ENCODE results near the gene FBXL19. TPM values are rescaled to one million over a fixed set of nuclear protein-coding genes. Genes with fewer than 3 reads are reported as not detected.

The FBXL19 gene
- total and polyA plus RNA-seq, 2 of the 13 experiments (the other 11 are each of a cell fraction or from before 2014, with no cell fraction given) = 6.0 to 13.7 TPM

DNA sequence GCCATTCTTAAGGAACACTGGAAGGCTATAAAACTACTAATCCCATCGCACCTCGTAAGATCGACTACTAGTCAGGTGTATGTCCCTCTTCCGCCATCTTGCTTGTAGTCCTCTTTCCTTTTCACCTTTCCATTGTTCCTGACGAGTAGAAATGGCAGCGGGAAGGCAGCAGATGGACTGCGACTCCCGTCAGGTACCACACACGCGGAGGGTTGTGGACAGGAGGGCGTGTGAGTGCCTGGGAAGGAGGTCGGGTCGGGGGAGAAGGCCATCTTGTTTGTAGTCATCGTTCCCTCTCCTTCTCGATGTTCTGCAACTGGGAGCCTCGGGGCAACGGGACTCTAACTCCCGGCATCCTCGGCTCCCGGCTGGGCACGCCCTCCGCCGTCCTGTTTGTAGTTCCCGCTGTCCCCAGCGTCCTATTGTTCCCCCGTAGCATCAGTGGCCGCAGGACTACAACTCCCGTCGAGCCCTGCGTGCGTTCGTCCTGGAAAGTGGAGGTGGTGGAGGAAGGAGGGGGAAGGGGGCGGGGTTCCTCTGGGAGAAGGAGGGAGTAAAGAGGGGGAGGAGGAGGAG, 324 bp upstream of the FBXL19 start (continued):
- TF ChIP-seq ZBTB7A (CRISPR knock-in tag; IDR thresholded peaks at IDR 0.05) = no peak; the same call in 1 of the 2 replicates
- 0 out of 2 replicates have a peak, but pooled peaks have one; percentile 18 for TF ChIP-seq NFAT5 (CRISPR knock-in tag; IDR thresholded peaks at IDR 0.05)
- TF ChIP-seq PHF8 (CRISPR knock-in tag; IDR thresholded peaks at IDR 0.05) = peak; percentile 77; the same call in 1 of the 2 replicates
- TF ChIP-seq SP2 (CRISPR knock-in tag; IDR thresholded peaks at IDR 0.05) = peak; percentile 69
- no peak for TF ChIP-seq ZNF737 (CRISPR knock-in tag; IDR thresholded peaks at IDR 0.05; ENCODE audit: borderline replicate concordance)
- no peak for TF ChIP-seq NPAS2 (CRISPR knock-in tag; IDR thresholded peaks at IDR 0.05; ENCODE audit: borderline replicate concordance)
- no peak; the same call in 1 of the 2 replicates for TF ChIP-seq ZBTB42 (CRISPR knock-in tag; IDR thresholded peaks at IDR 0.05)

Measured in HepG2 (cell line).